ENCODE data around the gene MT1F.

DNA sequence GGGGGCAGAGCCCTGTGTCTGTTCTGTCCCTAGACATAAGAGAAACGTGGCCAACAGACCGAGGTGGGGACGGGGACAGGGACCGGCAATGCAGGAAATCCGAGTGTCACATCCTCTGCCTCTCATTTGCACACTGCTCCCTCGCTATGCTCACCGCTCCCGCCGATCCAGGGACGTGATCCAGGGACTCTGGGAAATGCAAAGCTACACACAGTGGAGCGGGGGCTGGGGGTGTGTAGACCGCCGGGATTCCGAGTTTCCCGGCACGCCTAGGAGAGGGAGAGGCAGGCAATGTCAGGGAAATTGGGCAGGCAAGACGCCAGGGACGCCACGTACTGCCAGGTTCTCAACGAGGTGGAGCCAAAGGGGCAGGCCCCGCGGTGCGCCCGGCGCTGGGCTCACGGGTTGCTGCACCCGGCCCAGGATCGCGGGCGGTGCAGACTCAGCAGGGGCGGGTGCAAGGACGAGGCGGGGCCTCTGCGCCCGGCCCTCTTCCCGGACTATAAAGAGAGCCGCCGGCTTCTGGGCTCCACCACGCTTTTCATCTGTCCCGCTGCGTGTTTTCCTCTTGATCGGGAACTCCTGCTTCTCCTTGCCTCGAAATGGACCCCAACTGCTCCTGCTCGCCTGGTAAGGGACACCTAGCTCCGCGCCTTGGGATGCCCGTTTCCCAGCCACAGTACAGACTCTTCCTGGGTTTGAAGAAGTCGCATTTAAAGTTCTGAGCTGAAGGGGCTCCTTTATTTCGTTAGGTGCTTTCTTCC, 24.4 kb downstream of the MT1F start, which contains the start of gene MT1X:
- TF ChIP-seq EP300 (conservative IDR thresholded peaks at IDR 0.05; ENCODE audit: poor library complexity, severe bottlenecking), result no peak
- TF ChIP-seq, protein P1, sequence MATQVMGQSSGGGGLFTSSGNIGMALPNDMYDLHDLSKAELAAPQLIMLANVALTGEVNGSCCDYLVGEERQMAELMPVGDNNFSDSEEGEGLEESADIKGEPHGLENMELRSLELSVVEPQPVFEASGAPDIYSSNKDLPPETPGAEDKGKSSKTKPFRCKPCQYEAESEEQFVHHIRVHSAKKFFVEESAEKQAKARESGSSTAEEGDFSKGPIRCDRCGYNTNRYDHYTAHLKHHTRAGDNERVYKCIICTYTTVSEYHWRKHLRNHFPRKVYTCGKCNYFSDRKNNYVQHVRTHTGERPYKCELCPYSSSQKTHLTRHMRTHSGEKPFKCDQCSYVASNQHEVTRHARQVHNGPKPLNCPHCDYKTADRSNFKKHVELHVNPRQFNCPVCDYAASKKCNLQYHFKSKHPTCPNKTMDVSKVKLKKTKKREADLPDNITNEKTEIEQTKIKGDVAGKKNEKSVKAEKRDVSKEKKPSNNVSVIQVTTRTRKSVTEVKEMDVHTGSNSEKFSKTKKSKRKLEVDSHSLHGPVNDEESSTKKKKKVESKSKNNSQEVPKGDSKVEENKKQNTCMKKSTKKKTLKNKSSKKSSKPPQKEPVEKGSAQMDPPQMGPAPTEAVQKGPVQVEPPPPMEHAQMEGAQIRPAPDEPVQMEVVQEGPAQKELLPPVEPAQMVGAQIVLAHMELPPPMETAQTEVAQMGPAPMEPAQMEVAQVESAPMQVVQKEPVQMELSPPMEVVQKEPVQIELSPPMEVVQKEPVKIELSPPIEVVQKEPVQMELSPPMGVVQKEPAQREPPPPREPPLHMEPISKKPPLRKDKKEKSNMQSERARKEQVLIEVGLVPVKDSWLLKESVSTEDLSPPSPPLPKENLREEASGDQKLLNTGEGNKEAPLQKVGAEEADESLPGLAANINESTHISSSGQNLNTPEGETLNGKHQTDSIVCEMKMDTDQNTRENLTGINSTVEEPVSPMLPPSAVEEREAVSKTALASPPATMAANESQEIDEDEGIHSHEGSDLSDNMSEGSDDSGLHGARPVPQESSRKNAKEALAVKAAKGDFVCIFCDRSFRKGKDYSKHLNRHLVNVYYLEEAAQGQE (IDR thresholded peaks at IDR 0.05; ENCODE audit: borderline replicate concordance), result no peak

All from neural cell (in vitro differentiated cells).